ENCODE data around the gene DNAJC18.
"Not testable (repeated sequence)": the region's sequence is repeated elsewhere in the genome, so short reads cannot be mapped to it uniquely, and the experiment has no call there.

DNAJC18 gene

DNA sequence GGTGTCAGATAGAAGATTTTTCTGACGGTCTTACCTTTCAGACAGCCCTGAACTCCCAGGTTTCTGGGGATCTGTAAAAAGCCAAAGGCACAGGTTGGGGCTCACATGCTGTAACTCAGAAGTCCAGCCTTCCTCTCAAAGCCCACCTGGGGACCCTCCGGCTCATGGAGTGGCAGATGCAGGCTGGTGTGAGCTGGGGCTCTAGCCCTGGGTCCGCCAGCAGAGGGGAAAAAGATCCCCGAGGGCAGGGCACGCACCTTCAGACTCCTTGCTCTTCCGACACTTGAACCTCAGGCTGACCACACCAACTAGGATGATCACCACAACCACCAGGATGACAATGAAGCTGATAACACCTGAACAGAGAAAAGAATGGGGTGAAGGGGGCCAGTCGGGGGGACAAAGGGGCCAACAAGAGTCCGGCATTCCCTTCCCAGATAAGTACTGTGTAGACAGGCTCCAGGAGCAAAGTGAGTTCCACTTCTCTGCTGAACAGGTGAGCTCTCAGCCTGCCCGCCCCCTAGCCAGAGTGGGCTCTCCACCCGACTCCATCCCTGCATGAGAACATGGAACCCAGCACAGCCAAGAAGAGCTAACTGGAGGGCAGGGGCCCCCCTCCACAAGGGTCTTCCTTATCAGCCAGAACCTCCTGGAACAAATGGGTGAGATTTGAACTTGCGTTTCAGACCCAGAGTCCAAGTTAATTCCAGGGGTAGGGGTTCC lies 15.4 kb upstream of the DNAJC18 start:
- Mint-ChIP-seq H3K9me3 (no peaks in the 10 kb centered on the region), H3K4me3 (no peak overlapping the region), H3K27me3 (ENCODE audit: low read depth) (no peaks in the 10 kb centered on the region), H3K4me1 (ENCODE audit: low read depth) (peaks cover 38% of the 10 kb centered on the region), H3K36me3 (ENCODE audit: low read depth) (no peaks in the 10 kb centered on the region), H3K27ac (peak overlapping the region; percentile 72)
- no peak for DNase-seq (ENCODE audit: low spot score)

DNA sequence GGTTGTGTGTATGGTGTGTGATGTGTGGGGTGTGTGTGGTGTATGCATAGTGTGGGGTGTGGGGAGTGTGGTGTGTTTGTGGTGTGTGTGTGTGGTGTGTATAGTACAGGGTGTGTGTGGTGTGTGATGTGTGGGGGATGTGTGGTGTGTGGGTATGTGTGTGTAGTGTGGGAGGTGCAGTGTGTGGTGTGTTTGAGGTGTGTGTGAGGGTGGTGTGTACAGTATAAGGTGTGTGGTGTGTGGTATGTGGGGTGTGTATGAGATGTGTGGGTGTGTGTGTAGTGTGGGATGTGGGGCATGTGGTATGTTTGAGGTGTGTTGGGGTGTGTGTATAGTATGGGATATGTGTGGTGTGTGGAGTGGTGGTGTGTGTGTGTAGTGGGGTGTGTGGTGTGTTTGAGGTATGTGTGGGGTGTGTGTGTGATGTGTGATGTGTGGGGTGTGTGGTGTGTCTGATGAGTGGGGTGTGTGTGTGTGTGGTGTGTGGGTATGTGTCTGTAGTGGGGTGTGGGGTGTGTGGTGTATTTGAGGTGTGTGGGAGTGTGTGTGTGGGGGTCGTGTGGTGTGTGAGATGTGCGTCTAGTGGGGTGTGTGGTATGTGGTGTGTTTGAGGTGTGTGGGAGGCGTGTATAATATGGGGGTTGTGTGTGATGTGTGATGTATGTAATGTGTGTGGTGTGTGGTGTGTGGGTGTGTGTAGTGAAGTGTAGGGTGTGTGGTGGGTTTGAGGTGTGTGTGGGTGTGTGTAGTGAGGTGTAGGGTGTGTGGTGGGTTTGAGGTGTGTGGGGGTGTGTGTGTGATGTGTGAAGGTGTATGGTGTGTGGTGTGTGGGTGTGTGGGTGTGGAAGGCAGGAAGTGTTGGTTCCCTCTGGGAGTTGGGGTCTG lies 14.6 kb upstream of the DNAJC18 start:
- DNase-seq (ENCODE audit: low spot score): no peak
- no peaks in the 10 kb centered on the region for H3K9me3 Mint-ChIP-seq
- H3K4me1 Mint-ChIP-seq (ENCODE audit: low read depth): peaks cover 33% of the 10 kb centered on the region
- H3K27ac Mint-ChIP-seq: peak overlapping the region; percentile 72
- H3K4me3 Mint-ChIP-seq: no peak overlapping the region
- no peaks in the 10 kb centered on the region for H3K27me3 Mint-ChIP-seq (ENCODE audit: low read depth)
- no peaks in the 10 kb centered on the region for H3K36me3 Mint-ChIP-seq (ENCODE audit: low read depth)

DNA sequence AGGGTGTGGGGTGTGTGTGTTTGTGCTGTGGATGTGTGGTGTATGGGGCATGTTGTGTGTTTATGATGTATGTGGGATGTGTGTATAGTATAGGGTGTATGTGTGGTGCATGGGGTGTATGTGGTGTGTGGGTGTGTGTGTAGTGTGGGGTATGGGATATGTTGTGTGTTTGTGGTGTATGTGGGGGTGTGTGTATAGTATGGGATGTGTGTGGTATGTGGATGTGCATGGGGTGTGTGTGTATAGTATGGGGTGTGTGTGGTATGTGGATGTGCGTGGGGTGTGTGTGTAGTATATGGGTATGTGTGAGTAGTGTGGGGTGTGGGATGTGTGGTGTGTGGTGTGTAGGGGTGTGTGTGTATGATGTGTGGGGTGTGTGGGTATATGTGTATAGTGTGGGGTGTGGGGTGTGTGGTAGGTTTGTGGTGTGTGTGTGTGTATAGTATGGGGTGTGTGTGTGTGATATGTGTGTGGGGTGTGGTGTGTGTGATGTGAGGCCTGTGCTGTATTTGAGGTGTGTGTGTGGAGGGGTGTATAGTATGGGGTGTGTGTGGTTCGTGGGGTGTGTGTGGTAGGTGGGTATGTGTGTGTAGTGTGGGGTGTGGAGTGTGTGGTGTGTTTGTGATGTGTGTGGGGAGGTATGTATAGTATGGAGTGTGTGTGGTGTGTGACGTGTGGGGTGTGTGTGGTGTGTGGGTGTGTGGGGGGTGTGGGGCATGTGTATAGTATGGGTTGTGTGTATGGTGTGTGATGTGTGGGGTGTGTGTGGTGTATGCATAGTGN lies 12.7 kb upstream of the DNAJC18 start:
- no peak for DNase-seq (ENCODE audit: low spot score)
- no peak overlapping the region for H3K27ac Mint-ChIP-seq
- peaks cover 40% of the 10 kb centered on the region for H3K4me1 Mint-ChIP-seq (ENCODE audit: low read depth)
- H3K9me3 Mint-ChIP-seq: no peaks in the 10 kb centered on the region
- no peaks in the 10 kb centered on the region for H3K27me3 Mint-ChIP-seq (ENCODE audit: low read depth)
- H3K36me3 Mint-ChIP-seq (ENCODE audit: low read depth): peaks cover 3% of the 10 kb centered on the region
- H3K4me3 Mint-ChIP-seq: no peak overlapping the region

DNA sequence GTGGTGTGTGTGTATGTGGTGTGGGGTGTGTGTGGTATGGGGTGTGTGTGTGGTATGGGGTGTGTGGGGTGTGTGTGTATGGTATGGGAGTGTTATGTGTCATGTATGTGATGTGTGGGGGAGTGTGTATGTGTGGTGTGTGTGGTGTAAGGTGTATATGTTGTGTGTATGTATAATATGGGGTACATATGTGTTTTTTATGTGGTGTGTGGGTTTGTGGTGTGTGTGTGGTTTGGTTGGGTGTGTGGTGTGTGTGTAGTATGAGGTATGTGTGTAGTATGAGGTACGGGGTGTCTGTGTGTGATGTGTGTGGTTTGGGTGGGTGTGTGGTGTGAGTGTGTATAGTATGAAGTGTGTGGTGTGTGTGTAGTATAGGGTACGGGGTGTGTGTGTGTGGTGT lies 11.9 kb upstream of the DNAJC18 start:
- H3K27me3 Mint-ChIP-seq (ENCODE audit: low read depth): no peaks in the 10 kb centered on the region
- peaks cover 42% of the 10 kb centered on the region for H3K4me1 Mint-ChIP-seq (ENCODE audit: low read depth)
- H3K36me3 Mint-ChIP-seq (ENCODE audit: low read depth): peaks cover 3% of the 10 kb centered on the region
- H3K27ac Mint-ChIP-seq: no peak overlapping the region
- no peaks in the 10 kb centered on the region for H3K9me3 Mint-ChIP-seq
- DNase-seq (ENCODE audit: low spot score): no peak
- H3K4me3 Mint-ChIP-seq: no peak overlapping the region

DNA sequence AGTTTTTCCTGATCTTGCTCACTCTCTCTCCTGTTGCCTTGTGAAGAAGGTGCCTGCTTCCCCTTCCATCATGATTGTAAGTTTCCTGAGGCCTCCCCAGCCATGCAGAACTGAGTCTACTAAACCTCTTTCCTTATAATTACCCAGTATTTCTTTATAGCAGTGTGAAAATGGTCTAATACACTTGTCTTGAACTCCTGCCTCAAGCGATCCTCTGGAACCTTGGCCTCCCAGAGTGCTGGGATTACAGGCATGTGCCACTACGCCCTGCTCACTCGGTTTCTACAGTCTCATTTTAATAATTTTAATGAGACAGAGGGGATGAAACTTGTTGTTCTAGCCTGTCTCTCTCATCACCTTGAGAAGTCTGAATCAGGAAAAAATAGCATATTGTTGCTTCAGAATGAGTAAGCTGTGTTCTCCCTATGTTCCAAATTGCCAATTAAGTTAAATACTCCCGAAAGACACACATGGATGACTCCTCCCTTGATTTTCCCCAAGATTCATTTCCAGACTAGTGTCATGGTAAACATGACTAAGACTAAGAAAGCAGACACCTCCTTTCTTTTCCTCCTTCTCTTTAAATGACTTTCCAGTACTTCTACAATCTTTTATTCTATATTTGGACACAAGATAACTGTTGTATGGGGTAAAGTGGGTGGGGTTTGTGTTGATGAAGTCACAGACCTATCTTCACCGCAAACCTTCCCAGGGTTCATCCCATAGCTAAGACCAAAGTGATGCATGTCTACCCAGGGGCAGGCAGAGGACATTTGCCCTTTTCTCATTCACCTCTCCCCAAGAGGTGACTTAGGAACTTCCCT lies 7.8 kb upstream of the DNAJC18 start:
- Mint-ChIP-seq H3K4me1 (ENCODE audit: low read depth) (peaks cover 52% of the 10 kb centered on the region), H3K9me3 (no peaks in the 10 kb centered on the region), H3K4me3 (peak overlapping the region; percentile 49), H3K27ac (peak overlapping the region; percentile 84), H3K27me3 (ENCODE audit: low read depth) (no peaks in the 10 kb centered on the region), H3K36me3 (ENCODE audit: low read depth) (peaks cover 3% of the 10 kb centered on the region)
- peak; percentile 77 for DNase-seq (ENCODE audit: low spot score)

DNA sequence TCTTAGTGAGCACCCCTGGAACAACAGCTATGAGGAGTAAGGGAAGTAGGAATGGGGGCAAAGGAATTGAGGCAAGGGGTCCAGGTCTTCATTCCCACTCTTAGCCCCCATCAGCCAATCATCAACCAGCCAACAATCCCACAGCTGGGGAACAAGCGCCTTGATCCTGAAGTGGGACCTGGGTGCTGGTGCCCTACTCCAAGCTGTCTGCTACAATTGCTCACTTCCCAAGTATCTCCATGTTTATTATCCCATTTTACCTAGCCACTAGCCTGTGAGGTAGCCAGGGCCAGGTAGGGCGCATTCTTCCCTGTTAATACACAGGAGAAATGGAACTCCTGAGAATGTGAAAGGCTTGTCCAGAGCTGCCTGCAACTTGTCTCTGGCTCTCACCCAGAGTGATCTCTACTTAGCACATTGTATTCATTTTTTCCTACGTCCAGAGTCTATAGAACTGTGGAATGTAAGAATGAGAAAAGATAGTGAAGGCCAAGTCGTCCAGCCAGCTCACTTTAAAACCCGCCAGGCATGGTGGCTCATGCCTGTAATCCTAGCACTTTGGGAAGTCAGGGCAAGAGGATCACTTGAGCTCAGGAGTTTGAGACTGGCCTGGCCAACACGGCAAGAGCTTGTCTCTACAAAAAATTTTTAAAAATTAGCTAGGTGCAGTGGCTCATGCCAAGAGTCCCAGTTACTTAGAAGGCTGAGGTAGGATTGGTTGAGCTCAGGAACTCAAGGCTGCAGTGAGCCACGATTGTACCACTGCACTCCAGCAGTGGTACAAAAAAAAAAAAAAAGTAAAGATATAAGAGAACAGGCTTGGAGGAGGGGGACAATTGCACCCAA lies 6.2 kb upstream of the DNAJC18 start:
- H3K27me3 Mint-ChIP-seq (ENCODE audit: low read depth): no peaks in the 10 kb centered on the region
- no peak overlapping the region for H3K4me3 Mint-ChIP-seq
- peaks cover 58% of the 10 kb centered on the region for H3K4me1 Mint-ChIP-seq (ENCODE audit: low read depth)
- H3K27ac Mint-ChIP-seq: no peak overlapping the region
- H3K9me3 Mint-ChIP-seq: no peaks in the 10 kb centered on the region
- no peak for DNase-seq (ENCODE audit: low spot score)
- peaks cover 3% of the 10 kb centered on the region for H3K36me3 Mint-ChIP-seq (ENCODE audit: low read depth)

GRCh38 chr5:139443831-139444453 lies 4.6 kb upstream of the DNAJC18 start:
- Mint-ChIP-seq H3K36me3 (ENCODE audit: low read depth) (peaks cover 3% of the 10 kb centered on the region), H3K27me3 (ENCODE audit: low read depth) (no peaks in the 10 kb centered on the region), H3K4me3 (peak overlapping the region; percentile 27), H3K27ac (peak overlapping the region; percentile 60), H3K9me3 (no peaks in the 10 kb centered on the region), H3K4me1 (ENCODE audit: low read depth) (peaks cover 68% of the 10 kb centered on the region)
- no peak for DNase-seq (ENCODE audit: low spot score)

DNA sequence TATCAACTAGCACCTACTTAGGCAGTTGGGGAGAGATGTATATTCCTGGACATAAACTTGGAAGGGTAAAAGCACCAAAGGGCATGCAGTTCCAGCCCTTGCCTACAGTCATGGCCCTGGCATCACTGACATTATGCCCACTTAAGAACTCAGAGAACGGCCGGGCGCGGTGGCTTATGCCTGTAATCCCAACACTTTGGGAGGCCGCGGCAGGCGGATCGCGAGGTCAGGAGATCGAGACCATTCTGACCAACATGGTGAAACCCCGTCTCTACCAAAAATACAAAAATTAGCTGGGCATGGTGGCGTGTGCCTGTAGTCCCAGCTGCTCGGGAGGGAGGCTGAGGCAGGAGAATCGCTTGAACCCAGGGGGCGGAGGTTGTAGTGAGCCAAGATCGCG lies 1.1 kb upstream of the DNAJC18 start:
- H3K9me3 Mint-ChIP-seq; H3K36me3 Mint-ChIP-seq (ENCODE audit: low read depth); H3K27ac Mint-ChIP-seq; H3K27me3 Mint-ChIP-seq (ENCODE audit: low read depth); DNase-seq (ENCODE audit: low spot score): not testable (repeated sequence)
- H3K4me3 Mint-ChIP-seq: peak overlapping the region; percentile 98
- H3K4me1 Mint-ChIP-seq (ENCODE audit: low read depth): peaks cover 52% of the 10 kb centered on the region

- H3K27ac Mint-ChIP-seq: peak overlapping the region; percentile 100
- no peaks in the 10 kb centered on the region for H3K9me3 Mint-ChIP-seq
- H3K36me3 Mint-ChIP-seq (ENCODE audit: low read depth): peaks cover 7% of the 10 kb centered on the region
- peak overlapping the region; percentile 98 for H3K4me3 Mint-ChIP-seq
- H3K27me3 Mint-ChIP-seq (ENCODE audit: low read depth): no peaks in the 10 kb centered on the region
- DNase-seq (ENCODE audit: low spot score): no peak
- H3K4me1 Mint-ChIP-seq (ENCODE audit: low read depth): peaks cover 44% of the 10 kb centered on the region
These were observed 665 bp downstream of the DNAJC18 start for GRCh38 chr5:139438707-139439012.

DNA sequence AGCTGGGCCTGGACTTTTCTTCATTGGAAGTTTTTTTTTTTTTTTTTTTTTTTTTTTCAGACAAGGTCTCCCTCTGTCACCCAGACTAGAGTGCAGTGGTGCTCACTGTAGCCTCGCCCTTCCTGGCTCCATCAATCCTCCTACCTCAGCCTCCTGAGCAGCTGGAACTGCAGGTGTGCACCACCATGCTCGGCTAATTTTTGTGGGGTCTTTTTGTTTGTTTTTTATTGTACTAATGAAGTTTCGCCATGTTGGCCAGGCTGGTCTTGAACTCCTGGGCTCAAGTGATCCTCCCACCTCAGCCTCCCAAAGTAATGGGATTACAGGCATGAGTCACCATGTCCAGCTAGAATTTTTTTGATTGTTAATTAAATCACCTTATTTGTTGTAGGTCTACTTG lies 3.6 kb downstream of the DNAJC18 start:
- Mint-ChIP-seq H3K4me3 (no peak overlapping the region), H3K27ac (no peak overlapping the region), H3K9me3 (no peaks in the 10 kb centered on the region), H3K27me3 (ENCODE audit: low read depth) (no peaks in the 10 kb centered on the region), H3K36me3 (ENCODE audit: low read depth) (peaks cover 7% of the 10 kb centered on the region), H3K4me1 (ENCODE audit: low read depth) (peaks cover 30% of the 10 kb centered on the region)
- DNase-seq (ENCODE audit: low spot score): no peak

GRCh38 chr5:139431706-139432105 lies 7.6 kb downstream of the DNAJC18 start:
- H3K4me1 Mint-ChIP-seq (ENCODE audit: low read depth): peaks cover 9% of the 10 kb centered on the region
- no peaks in the 10 kb centered on the region for H3K9me3 Mint-ChIP-seq
- no peak overlapping the region for H3K27ac Mint-ChIP-seq
- no peak overlapping the region for H3K4me3 Mint-ChIP-seq
- no peak for DNase-seq (ENCODE audit: low spot score)
- peaks cover 18% of the 10 kb centered on the region for H3K36me3 Mint-ChIP-seq (ENCODE audit: low read depth)
- no peaks in the 10 kb centered on the region for H3K27me3 Mint-ChIP-seq (ENCODE audit: low read depth)

DNA sequence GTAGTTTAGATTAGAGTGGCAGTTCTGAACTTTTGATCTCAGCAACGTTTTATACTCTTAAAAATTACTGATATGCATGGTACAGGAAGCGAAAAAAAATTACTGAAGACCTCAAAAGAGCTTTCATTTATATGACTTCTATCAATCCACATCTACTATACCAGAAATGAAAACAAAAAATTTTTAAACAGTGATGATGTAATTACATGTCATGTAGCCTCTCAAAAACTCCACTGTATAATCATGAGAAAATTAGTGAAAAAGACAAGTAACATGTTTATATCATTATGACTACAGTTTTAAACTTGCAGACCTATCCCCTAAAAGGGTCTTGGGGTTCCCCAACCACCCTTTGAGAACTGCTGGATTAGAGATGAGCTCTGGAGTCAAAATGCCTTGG lies 9.3 kb downstream of the DNAJC18 start:
- Mint-ChIP-seq H3K27me3 (ENCODE audit: low read depth) (no peaks in the 10 kb centered on the region), H3K27ac (no peak overlapping the region), H3K4me3 (no peak overlapping the region), H3K36me3 (ENCODE audit: low read depth) (peaks cover 20% of the 10 kb centered on the region), H3K9me3 (no peaks in the 10 kb centered on the region), H3K4me1 (ENCODE audit: low read depth) (peaks cover 9% of the 10 kb centered on the region)
- no peak for DNase-seq (ENCODE audit: low spot score)

Data from T-helper 2 cell treated with Interferon-gamma antibody and Interleukin-4, amounts not matched to agents 5 μg/mL and 100 μg/mL, for 36 hours (primary cell).